ENCODE results near the gene NDUFS2.

GRCh38 chr1:161159087-161159912 lies 42.9 kb upstream of the NDUFS2 start, which contains the start of gene USP21:
- TF ChIP-seq CTCF (IDR thresholded peaks at IDR 0.05) (peak in 6 of 12 donors; percentile 14 to 57 (median 26)), POLR2A (IDR thresholded peaks at IDR 0.05) (peak in 1 of 2 donors; percentile 82)
